WTC11 (cell line): ENCODE measurements around the gene CTNNA2.

Experiments used
- ELF4 ChIP-seq: sonication (generic); formaldehyde crosslinking; IDR thresholded peaks from 2 replicates; pipeline ENCODE4 v1.8.1; 2022; ENCODE audit warnings: low read depth, mild to moderate bottlenecking, moderate library complexity, missing genetic modification reagents
- FOXJ3 ChIP-seq: sonication (generic); formaldehyde crosslinking; IDR thresholded peaks from 2 replicates; pipeline ENCODE4 v1.9.0; 2021; ENCODE audit warnings: missing genetic modification reagents, mild to moderate bottlenecking, borderline replicate concordance
- FOXP1 ChIP-seq: sonication (generic); formaldehyde crosslinking; IDR thresholded peaks from 2 replicates; pipeline ENCODE4 v1.8.0; 2022; ENCODE audit warnings: missing genetic modification reagents, mild to moderate bottlenecking, moderate library complexity, borderline replicate concordance
- GTF2I ChIP-seq: fragments of 250-450 bp; sonication (Bioruptor Pico); conservative IDR thresholded peaks from 2 replicates; pipeline ENCODE4 v1.4.0; 2021; ENCODE audit warnings: mild to moderate bottlenecking
- NFYB ChIP-seq: sonication (generic); formaldehyde crosslinking; conservative IDR thresholded peaks from 2 replicates; pipeline ENCODE4 v1.8.0; 2022; ENCODE audit warnings: low read depth, missing genetic modification reagents
- SP1 ChIP-seq: sonication (generic); formaldehyde crosslinking; conservative IDR thresholded peaks from 2 replicates; pipeline ENCODE4 v1.8.1; 2022; ENCODE audit warnings: missing genetic modification reagents
- ZNF121 ChIP-seq: sonication (generic); formaldehyde crosslinking; IDR thresholded peaks from 2 replicates; pipeline ENCODE4 v1.8.0; 2023; ENCODE audit warnings: missing genetic modification reagents
- ZNF138 ChIP-seq: sonication (generic); formaldehyde crosslinking; conservative IDR thresholded peaks from 2 replicates; pipeline ENCODE4 v1.8.1; 2022; ENCODE audit warnings: mild to moderate bottlenecking, moderate library complexity, missing genetic modification reagents
- TF ChIP-seq, protein P1 (sequence below): sonication (generic); formaldehyde crosslinking; IDR thresholded peaks from 2 replicates; pipeline ENCODE4 v1.8.0; 2022; ENCODE audit warnings: mild to moderate bottlenecking, missing genetic modification reagents
- TF ChIP-seq, protein P2 (sequence below): fragments of 200-600 bp; IDR thresholded peaks from 2 replicates; pipeline ENCODE4 v1.8.0; 2022; ENCODE audit warnings: antibody characterized with exemption
- TF ChIP-seq, protein P3 (sequence below): sonication (generic); formaldehyde crosslinking; IDR thresholded peaks from 2 replicates; pipeline ENCODE4 v1.8.1; 2023; ENCODE audit warnings: mild to moderate bottlenecking, moderate library complexity, missing genetic modification reagents
- TF ChIP-seq, protein P4 (sequence below): fragments of 250-450 bp; sonication (Bioruptor Pico); IDR thresholded peaks from 2 replicates; pipeline ENCODE4 v1.9.0; 2021; ENCODE audit warnings: mild to moderate bottlenecking
- TF ChIP-seq, protein P5 (sequence below): sonication (generic); formaldehyde crosslinking; IDR thresholded peaks from 2 replicates; pipeline ENCODE4 v1.8.1; 2023; ENCODE audit warnings: mild to moderate bottlenecking, missing genetic modification reagents, borderline replicate concordance

DNA sequence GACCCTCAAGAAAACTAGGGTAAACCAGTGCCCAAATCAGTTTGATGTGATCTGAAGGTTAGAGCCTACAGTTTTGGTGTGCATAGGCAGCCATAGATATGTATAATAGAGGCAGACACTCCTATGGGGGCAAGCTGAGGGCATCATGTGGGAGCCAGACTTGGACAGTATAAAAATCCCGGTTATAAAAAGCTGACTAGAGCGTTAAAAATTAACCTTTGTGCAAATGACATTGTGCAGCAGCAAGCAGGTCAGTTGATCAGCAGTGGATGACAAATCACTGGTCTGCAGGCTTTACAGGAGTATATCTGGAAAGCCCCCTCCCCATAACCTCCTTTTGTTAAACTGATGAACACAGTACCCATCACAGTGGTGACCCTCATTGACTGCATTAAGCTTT, 107.8 kb downstream of the CTNNA2 start:
- TF ChIP-seq, protein P1, sequence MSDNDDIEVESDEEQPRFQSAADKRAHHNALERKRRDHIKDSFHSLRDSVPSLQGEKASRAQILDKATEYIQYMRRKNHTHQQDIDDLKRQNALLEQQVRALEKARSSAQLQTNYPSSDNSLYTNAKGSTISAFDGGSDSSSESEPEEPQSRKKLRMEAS (CRISPR knock-in tag): no peak
- TF ChIP-seq, protein P2, sequence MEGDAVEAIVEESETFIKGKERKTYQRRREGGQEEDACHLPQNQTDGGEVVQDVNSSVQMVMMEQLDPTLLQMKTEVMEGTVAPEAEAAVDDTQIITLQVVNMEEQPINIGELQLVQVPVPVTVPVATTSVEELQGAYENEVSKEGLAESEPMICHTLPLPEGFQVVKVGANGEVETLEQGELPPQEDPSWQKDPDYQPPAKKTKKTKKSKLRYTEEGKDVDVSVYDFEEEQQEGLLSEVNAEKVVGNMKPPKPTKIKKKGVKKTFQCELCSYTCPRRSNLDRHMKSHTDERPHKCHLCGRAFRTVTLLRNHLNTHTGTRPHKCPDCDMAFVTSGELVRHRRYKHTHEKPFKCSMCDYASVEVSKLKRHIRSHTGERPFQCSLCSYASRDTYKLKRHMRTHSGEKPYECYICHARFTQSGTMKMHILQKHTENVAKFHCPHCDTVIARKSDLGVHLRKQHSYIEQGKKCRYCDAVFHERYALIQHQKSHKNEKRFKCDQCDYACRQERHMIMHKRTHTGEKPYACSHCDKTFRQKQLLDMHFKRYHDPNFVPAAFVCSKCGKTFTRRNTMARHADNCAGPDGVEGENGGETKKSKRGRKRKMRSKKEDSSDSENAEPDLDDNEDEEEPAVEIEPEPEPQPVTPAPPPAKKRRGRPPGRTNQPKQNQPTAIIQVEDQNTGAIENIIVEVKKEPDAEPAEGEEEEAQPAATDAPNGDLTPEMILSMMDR: no peak
- TF ChIP-seq, protein P3, sequence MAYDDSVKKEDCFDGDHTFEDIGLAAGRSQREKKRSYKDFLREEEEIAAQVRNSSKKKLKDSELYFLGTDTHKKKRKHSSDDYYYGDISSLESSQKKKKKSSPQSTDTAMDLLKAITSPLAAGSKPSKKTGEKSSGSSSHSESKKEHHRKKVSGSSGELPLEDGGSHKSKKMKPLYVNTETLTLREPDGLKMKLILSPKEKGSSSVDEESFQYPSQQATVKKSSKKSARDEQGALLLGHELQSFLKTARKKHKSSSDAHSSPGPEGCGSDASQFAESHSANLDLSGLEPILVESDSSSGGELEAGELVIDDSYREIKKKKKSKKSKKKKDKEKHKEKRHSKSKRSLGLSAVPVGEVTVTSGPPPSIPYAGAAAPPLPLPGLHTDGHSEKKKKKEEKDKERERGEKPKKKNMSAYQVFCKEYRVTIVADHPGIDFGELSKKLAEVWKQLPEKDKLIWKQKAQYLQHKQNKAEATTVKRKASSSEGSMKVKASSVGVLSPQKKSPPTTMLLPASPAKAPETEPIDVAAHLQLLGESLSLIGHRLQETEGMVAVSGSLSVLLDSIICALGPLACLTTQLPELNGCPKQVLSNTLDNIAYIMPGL: no peak
- no peak for TF ChIP-seq NFYB (CRISPR knock-in tag)
- no peak for TF ChIP-seq ZNF138 (CRISPR knock-in tag)
- TF ChIP-seq, protein P4, sequence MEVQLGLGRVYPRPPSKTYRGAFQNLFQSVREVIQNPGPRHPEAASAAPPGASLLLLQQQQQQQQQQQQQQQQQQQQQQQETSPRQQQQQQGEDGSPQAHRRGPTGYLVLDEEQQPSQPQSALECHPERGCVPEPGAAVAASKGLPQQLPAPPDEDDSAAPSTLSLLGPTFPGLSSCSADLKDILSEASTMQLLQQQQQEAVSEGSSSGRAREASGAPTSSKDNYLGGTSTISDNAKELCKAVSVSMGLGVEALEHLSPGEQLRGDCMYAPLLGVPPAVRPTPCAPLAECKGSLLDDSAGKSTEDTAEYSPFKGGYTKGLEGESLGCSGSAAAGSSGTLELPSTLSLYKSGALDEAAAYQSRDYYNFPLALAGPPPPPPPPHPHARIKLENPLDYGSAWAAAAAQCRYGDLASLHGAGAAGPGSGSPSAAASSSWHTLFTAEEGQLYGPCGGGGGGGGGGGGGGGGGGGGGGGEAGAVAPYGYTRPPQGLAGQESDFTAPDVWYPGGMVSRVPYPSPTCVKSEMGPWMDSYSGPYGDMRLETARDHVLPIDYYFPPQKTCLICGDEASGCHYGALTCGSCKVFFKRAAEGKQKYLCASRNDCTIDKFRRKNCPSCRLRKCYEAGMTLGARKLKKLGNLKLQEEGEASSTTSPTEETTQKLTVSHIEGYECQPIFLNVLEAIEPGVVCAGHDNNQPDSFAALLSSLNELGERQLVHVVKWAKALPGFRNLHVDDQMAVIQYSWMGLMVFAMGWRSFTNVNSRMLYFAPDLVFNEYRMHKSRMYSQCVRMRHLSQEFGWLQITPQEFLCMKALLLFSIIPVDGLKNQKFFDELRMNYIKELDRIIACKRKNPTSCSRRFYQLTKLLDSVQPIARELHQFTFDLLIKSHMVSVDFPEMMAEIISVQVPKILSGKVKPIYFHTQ (CRISPR knock-in tag): no peak
- TF ChIP-seq FOXP1 (CRISPR knock-in tag): no peak
- TF ChIP-seq FOXJ3 (CRISPR knock-in tag): no peak
- no peak for TF ChIP-seq ZNF121 (CRISPR knock-in tag)
- no peak for TF ChIP-seq SP1 (CRISPR knock-in tag)
- TF ChIP-seq, protein P5, sequence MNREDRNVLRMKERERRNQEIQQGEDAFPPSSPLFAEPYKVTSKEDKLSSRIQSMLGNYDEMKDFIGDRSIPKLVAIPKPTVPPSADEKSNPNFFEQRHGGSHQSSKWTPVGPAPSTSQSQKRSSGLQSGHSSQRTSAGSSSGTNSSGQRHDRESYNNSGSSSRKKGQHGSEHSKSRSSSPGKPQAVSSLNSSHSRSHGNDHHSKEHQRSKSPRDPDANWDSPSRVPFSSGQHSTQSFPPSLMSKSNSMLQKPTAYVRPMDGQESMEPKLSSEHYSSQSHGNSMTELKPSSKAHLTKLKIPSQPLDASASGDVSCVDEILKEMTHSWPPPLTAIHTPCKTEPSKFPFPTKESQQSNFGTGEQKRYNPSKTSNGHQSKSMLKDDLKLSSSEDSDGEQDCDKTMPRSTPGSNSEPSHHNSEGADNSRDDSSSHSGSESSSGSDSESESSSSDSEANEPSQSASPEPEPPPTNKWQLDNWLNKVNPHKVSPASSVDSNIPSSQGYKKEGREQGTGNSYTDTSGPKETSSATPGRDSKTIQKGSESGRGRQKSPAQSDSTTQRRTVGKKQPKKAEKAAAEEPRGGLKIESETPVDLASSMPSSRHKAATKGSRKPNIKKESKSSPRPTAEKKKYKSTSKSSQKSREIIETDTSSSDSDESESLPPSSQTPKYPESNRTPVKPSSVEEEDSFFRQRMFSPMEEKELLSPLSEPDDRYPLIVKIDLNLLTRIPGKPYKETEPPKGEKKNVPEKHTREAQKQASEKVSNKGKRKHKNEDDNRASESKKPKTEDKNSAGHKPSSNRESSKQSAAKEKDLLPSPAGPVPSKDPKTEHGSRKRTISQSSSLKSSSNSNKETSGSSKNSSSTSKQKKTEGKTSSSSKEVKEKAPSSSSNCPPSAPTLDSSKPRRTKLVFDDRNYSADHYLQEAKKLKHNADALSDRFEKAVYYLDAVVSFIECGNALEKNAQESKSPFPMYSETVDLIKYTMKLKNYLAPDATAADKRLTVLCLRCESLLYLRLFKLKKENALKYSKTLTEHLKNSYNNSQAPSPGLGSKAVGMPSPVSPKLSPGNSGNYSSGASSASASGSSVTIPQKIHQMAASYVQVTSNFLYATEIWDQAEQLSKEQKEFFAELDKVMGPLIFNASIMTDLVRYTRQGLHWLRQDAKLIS (CRISPR knock-in tag): no peak
- TF ChIP-seq ELF4 (CRISPR knock-in tag): no peak
- TF ChIP-seq GTF2I (CRISPR knock-in tag): no peak
